Measurements from ENCODE around the gene SLC41A2. TPM values are rescaled to one million over a fixed set of nuclear protein-coding genes. Genes with fewer than 3 reads are reported as not detected.

Gene SLC41A2
- total and polyA plus RNA-seq, 4 donors, result 7.7 to 235 (median 25.2) TPM

DNA sequence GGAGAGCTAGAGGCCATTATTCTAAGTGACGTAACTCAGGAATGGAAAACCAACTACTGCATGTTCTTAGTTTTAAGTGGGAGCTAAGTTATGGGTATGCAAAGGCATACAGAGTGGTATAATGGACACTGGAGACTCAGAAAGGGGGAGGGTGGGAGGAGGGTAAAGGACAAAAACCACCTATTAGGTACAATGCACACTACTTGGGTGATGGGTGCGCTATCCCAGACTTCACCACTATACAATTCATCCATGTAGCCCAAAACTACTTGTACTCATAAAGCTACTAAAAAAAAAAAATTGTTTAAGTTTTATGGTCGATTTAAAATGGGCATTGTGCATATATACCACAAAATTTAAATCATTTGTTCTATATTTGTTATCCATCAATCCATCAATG is 24.3 kb downstream of the SLC41A2 start:
- H3K27ac ChIP-seq (ENCODE audit: low read depth in 1 of 2, low read length in 2 of 2), result no peak overlapping the region
- TF ChIP-seq GABPA (IDR thresholded peaks at IDR 0.05 in 1 of 2, conservative IDR thresholded peaks at IDR 0.05 in 1 of 2) (no peak), RXRA (IDR thresholded peaks at IDR 0.05) (no peak), HNF4A (conservative IDR thresholded peaks at IDR 0.05) (no peak), YY1 (IDR thresholded peaks at IDR 0.05) (no peak), FOXA1 (IDR thresholded peaks at IDR 0.05) (no peak), JUND (IDR thresholded peaks at IDR 0.05) (no peak), HNF4G (IDR thresholded peaks at IDR 0.05) (no peak), FOXA2 (IDR thresholded peaks at IDR 0.05) (no peak)
- TF ChIP-seq, protein P1, sequence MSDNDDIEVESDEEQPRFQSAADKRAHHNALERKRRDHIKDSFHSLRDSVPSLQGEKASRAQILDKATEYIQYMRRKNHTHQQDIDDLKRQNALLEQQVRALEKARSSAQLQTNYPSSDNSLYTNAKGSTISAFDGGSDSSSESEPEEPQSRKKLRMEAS (IDR thresholded peaks at IDR 0.05), result no peak
- TF ChIP-seq, protein P2, sequence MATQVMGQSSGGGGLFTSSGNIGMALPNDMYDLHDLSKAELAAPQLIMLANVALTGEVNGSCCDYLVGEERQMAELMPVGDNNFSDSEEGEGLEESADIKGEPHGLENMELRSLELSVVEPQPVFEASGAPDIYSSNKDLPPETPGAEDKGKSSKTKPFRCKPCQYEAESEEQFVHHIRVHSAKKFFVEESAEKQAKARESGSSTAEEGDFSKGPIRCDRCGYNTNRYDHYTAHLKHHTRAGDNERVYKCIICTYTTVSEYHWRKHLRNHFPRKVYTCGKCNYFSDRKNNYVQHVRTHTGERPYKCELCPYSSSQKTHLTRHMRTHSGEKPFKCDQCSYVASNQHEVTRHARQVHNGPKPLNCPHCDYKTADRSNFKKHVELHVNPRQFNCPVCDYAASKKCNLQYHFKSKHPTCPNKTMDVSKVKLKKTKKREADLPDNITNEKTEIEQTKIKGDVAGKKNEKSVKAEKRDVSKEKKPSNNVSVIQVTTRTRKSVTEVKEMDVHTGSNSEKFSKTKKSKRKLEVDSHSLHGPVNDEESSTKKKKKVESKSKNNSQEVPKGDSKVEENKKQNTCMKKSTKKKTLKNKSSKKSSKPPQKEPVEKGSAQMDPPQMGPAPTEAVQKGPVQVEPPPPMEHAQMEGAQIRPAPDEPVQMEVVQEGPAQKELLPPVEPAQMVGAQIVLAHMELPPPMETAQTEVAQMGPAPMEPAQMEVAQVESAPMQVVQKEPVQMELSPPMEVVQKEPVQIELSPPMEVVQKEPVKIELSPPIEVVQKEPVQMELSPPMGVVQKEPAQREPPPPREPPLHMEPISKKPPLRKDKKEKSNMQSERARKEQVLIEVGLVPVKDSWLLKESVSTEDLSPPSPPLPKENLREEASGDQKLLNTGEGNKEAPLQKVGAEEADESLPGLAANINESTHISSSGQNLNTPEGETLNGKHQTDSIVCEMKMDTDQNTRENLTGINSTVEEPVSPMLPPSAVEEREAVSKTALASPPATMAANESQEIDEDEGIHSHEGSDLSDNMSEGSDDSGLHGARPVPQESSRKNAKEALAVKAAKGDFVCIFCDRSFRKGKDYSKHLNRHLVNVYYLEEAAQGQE (IDR thresholded peaks at IDR 0.05), result no peak
- TF ChIP-seq, protein P3, sequence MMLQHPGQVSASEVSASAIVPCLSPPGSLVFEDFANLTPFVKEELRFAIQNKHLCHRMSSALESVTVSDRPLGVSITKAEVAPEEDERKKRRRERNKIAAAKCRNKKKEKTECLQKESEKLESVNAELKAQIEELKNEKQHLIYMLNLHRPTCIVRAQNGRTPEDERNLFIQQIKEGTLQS (IDR thresholded peaks at IDR 0.05), result no peak
- WGBS, result 72% methylated on average over 3 of the region's 3 CpGs

DNA sequence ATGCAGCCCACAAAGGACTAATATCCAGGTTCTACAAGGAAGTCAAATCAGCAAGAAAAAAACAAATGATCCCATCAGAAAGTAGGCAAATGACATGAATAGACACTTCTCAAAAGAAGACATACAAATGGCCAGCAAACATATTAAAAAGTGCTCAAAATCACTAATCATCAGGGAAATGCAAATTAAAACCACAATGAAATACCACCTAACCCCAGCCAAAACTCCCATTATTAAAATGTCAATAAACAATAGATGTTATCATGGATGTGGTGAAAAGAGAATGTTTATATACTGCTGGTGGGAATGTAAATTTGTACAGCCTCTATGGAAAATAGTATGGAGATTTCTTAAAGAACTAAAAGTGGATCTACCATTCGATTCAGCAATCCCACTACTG is 25.0 kb downstream of the SLC41A2 start:
- Histone ChIP-seq H3K27ac (ENCODE audit: low read depth in 1 of 2, low read length in 2 of 2) (no peak overlapping the region), H3K27me3 (ENCODE audit: control insufficient read depth in 4 of 4, insufficient read depth in 4 of 4, low read length in 3 of 4) (no peaks in the 10 kb centered on the region), H3K9me3 (ENCODE audit: control insufficient read depth in 4 of 4, low read length in 3 of 4) (no peaks in the 10 kb centered on the region), H3K9ac (ENCODE audit: low read depth in 1 of 2, low read length in 2 of 2) (no peak overlapping the region), H3K4me3 (ENCODE audit: low read depth in 1 of 3, low read length in 3 of 3) (no peak overlapping the region), H3K36me3 (ENCODE audit: control insufficient read depth in 4 of 4, insufficient read depth in 3 of 4, low read depth in 1 of 4, low read length in 3 of 4) (peaks cover 0 to 1% (median under 1%) of the 10 kb centered on the region in 4 donors), H3K4me1 (ENCODE audit: control insufficient read depth in 4 of 4, insufficient read depth in 4 of 4, low read length in 3 of 4) (peaks cover 6 to 24% (median 10%) of the 10 kb centered on the region in 4 donors)
- DNase-seq (ENCODE audit: low spot score), result no peak
- 94% methylated on average over 1 of the region's 1 CpG for WGBS
- TF ChIP-seq, protein P4, sequence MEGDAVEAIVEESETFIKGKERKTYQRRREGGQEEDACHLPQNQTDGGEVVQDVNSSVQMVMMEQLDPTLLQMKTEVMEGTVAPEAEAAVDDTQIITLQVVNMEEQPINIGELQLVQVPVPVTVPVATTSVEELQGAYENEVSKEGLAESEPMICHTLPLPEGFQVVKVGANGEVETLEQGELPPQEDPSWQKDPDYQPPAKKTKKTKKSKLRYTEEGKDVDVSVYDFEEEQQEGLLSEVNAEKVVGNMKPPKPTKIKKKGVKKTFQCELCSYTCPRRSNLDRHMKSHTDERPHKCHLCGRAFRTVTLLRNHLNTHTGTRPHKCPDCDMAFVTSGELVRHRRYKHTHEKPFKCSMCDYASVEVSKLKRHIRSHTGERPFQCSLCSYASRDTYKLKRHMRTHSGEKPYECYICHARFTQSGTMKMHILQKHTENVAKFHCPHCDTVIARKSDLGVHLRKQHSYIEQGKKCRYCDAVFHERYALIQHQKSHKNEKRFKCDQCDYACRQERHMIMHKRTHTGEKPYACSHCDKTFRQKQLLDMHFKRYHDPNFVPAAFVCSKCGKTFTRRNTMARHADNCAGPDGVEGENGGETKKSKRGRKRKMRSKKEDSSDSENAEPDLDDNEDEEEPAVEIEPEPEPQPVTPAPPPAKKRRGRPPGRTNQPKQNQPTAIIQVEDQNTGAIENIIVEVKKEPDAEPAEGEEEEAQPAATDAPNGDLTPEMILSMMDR (IDR thresholded peaks at IDR 0.05; ENCODE audit: low read depth, low read length, missing input control), result no peak
- TF ChIP-seq YY1 (IDR thresholded peaks at IDR 0.05) (no peak), EGR1 (IDR thresholded peaks at IDR 0.05; ENCODE audit: low read depth in 2 of 2) (no peak), NR2F2 (IDR thresholded peaks at IDR 0.05) (no peak), RXRA (IDR thresholded peaks at IDR 0.05) (no peak), HNF4G (IDR thresholded peaks at IDR 0.05) (no peak), GABPA (IDR thresholded peaks at IDR 0.05 in 1 of 2, conservative IDR thresholded peaks at IDR 0.05 in 1 of 2) (no peak), RAD21 (IDR thresholded peaks at IDR 0.05) (no peak), JUND (IDR thresholded peaks at IDR 0.05) (no peak), FOXA1 (IDR thresholded peaks at IDR 0.05) (no peak), FOXA2 (IDR thresholded peaks at IDR 0.05) (no peak), SP1 (IDR thresholded peaks at IDR 0.05) (no peak), HNF4A (conservative IDR thresholded peaks at IDR 0.05) (no peak), TAF1 (conservative IDR thresholded peaks at IDR 0.05) (no peak)
- TF ChIP-seq, protein P1 (IDR thresholded peaks at IDR 0.05), result no peak
- TF ChIP-seq, protein P5, sequence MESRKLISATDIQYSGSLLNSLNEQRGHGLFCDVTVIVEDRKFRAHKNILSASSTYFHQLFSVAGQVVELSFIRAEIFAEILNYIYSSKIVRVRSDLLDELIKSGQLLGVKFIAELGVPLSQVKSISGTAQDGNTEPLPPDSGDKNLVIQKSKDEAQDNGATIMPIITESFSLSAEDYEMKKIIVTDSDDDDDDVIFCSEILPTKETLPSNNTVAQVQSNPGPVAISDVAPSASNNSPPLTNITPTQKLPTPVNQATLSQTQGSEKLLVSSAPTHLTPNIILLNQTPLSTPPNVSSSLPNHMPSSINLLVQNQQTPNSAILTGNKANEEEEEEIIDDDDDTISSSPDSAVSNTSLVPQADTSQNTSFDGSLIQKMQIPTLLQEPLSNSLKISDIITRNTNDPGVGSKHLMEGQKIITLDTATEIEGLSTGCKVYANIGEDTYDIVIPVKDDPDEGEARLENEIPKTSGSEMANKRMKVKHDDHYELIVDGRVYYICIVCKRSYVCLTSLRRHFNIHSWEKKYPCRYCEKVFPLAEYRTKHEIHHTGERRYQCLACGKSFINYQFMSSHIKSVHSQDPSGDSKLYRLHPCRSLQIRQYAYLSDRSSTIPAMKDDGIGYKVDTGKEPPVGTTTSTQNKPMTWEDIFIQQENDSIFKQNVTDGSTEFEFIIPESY (IDR thresholded peaks at IDR 0.05), result no peak
- TF ChIP-seq, protein P3 (IDR thresholded peaks at IDR 0.05), result no peak
- TF ChIP-seq, protein P2 (IDR thresholded peaks at IDR 0.05), result no peak

More for the DNA sequence above, 24.3 kb downstream of the SLC41A2 start:
- H3K4me1 ChIP-seq (ENCODE audit: control insufficient read depth in 4 of 4, insufficient read depth in 4 of 4, low read length in 3 of 4), result peaks cover 6 to 28% (median 10%) of the 10 kb centered on the region in 4 donors
- no peaks in the 10 kb centered on the region for H3K27me3 ChIP-seq (ENCODE audit: control insufficient read depth in 4 of 4, insufficient read depth in 4 of 4, low read length in 3 of 4)
- H3K36me3 ChIP-seq (ENCODE audit: control insufficient read depth in 4 of 4, insufficient read depth in 3 of 4, low read depth in 1 of 4, low read length in 3 of 4), result peaks cover 0 to 3% (median 0%) of the 10 kb centered on the region in 4 donors
- DNase-seq (ENCODE audit: low spot score), result no peak
- no peaks in the 10 kb centered on the region for H3K9me3 ChIP-seq (ENCODE audit: control insufficient read depth in 4 of 4, low read length in 3 of 4)
- no peak overlapping the region for H3K9ac ChIP-seq (ENCODE audit: low read depth in 1 of 2, low read length in 2 of 2)
- no peak overlapping the region for H3K4me3 ChIP-seq (ENCODE audit: low read depth in 1 of 3, low read length in 3 of 3)
